Measurements from ENCODE around the gene KIF6.
"Not testable (repeated sequence)": the region's sequence is repeated elsewhere in the genome, so short reads cannot be mapped to it uniquely, and the experiment has no call there.

Gene KIF6

GRCh38 chr6:39681674-39682121 lies 43.5 kb downstream of the KIF6 start:
- ChIA-PET CTCF (no interaction called here), POLR2A (no interaction called here)
- DNase-seq = no peak
- H3K4me1 ChIP-seq (ENCODE audit: control extremely low read depth in 1 of 4, control insufficient read depth in 4 of 4, insufficient read depth in 4 of 4, low read length in 3 of 4) = no peaks in the 10 kb centered on the region
- peaks cover 0 to 2% (median 0%) of the 10 kb centered on the region in 5 experiments for H3K27me3 ChIP-seq (replicated peaks in 2 of 5; ENCODE audit: control insufficient read depth in 4 of 5, insufficient read depth in 5 of 5, low read length in 4 of 5)
- H3K4me3 ChIP-seq (ENCODE audit: control insufficient read depth in 1 of 7, extremely low read depth in 1 of 7, insufficient read depth in 4 of 7, low read depth in 2 of 7, low read length in 6 of 7) = no peak overlapping the region
- no peaks in the 10 kb centered on the region for H3K9me3 ChIP-seq (ENCODE audit: control extremely low read depth in 1 of 5, control insufficient read depth in 4 of 5, insufficient read depth in 2 of 5, low read depth in 1 of 5, low read length in 4 of 5)
- no peak overlapping the region for H3K27ac ChIP-seq (ENCODE audit: insufficient read depth in 1 of 2, low read depth in 1 of 2, low read length in 2 of 2, poor library complexity in 1 of 2, severe bottlenecking in 2 of 2)
- WGBS (ENCODE audit: insufficient coverage) = 43% methylated on average over 2 of the region's 4 CpGs
- no peaks in the 10 kb centered on the region for H3K36me3 ChIP-seq (ENCODE audit: control insufficient read depth in 4 of 4, insufficient read depth in 4 of 4, low read length in 3 of 4)

- POLR2A ChIA-PET = no interaction called here
- peaks cover 0 to 4% (median 0%) of the 10 kb centered on the region in 5 experiments for H3K9me3 ChIP-seq (ENCODE audit: control extremely low read depth in 1 of 5, control insufficient read depth in 4 of 5, insufficient read depth in 2 of 5, low read depth in 1 of 5, low read length in 4 of 5)
- H3K27ac ChIP-seq (ENCODE audit: insufficient read depth in 1 of 2, low read depth in 1 of 2, low read length in 2 of 2, poor library complexity in 1 of 2, severe bottlenecking in 2 of 2) = no peak overlapping the region
- H3K4me3 ChIP-seq (ENCODE audit: control insufficient read depth in 1 of 7, extremely low read depth in 1 of 7, insufficient read depth in 4 of 7, low read depth in 2 of 7, low read length in 6 of 7) = no peak overlapping the region
- CTCF ChIA-PET = no interaction called here
- DNase-seq = no peak
- WGBS (ENCODE audit: insufficient coverage) = no CpG with 5 or more reads among the region's 2 CpGs
- no peaks in the 10 kb centered on the region for H3K36me3 ChIP-seq (ENCODE audit: control insufficient read depth in 4 of 4, insufficient read depth in 4 of 4, low read length in 3 of 4)
- H3K4me1 ChIP-seq (ENCODE audit: control extremely low read depth in 1 of 4, control insufficient read depth in 4 of 4, insufficient read depth in 4 of 4, low read length in 3 of 4) = no peaks in the 10 kb centered on the region
- H3K27me3 ChIP-seq (replicated peaks in 2 of 5; ENCODE audit: control insufficient read depth in 4 of 5, insufficient read depth in 5 of 5, low read length in 4 of 5) = no peaks in the 10 kb centered on the region
Measured at GRCh38 chr6:39678914-39679313, 46.3 kb downstream of the KIF6 start.

DNA sequence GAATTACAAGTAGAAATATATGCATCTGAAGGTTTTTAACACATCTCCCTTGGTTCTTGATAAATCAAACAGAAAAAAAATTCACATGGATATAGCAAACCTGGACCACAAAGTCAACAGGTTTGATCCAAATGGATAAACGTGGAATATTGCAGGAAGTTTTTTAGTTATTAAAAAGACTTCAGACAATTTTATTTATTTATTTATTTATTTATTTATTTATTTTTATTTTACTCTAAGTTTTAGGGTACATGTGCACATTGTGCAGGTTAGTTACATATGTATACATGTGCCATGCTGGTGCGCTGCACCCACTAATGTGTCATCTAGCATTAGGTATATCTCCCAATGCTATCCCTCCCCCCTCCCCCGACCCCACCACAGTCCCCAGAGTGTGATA lies 47.9 kb downstream of the KIF6 start:
- CTCF ChIA-PET; H3K27ac ChIP-seq (ENCODE audit: insufficient read depth in 1 of 2, low read depth in 1 of 2, low read length in 2 of 2, poor library complexity in 1 of 2, severe bottlenecking in 2 of 2); H3K4me1 ChIP-seq (ENCODE audit: control extremely low read depth in 1 of 4, control insufficient read depth in 4 of 4, insufficient read depth in 4 of 4, low read length in 3 of 4); POLR2A ChIA-PET; H3K27me3 ChIP-seq (replicated peaks in 2 of 5; ENCODE audit: control insufficient read depth in 4 of 5, insufficient read depth in 5 of 5, low read length in 4 of 5); DNase-seq; H3K36me3 ChIP-seq (ENCODE audit: control insufficient read depth in 4 of 4, insufficient read depth in 4 of 4, low read length in 3 of 4); H3K4me3 ChIP-seq (ENCODE audit: control insufficient read depth in 1 of 7, extremely low read depth in 1 of 7, insufficient read depth in 4 of 7, low read depth in 2 of 7, low read length in 6 of 7): not testable (repeated sequence)
- whole genome bisulfite sequencing (ENCODE audit: insufficient coverage) = no CpG with 5 or more reads among the region's 3 CpGs
- H3K9me3 ChIP-seq (ENCODE audit: control extremely low read depth in 1 of 5, control insufficient read depth in 4 of 5, insufficient read depth in 2 of 5, low read depth in 1 of 5, low read length in 4 of 5) = peaks cover 2 to 10% (median 3%) of the 10 kb centered on the region in 5 experiments

DNA sequence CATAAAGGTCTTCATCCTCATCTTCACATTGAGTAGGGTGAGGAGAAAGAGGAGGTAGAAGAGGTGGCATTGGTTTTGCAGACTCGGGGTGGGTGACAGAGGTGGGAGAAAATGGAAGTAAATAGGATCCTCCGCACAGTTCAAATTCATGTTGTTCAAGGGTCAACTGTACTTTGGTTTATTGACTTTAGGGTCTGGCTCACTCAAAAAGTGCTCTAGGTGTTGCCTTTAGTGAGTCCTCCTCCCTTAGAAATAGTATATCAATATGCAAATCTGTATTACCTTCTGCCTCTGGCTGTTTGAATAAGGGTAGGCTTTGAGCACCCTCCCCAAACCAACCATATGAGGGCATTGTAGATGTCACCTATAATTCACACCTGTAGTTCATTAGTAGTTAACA lies 54.7 kb downstream of the KIF6 start:
- ChIA-PET CTCF (no interaction called here), POLR2A (no interaction called here)
- Histone ChIP-seq H3K4me3 (ENCODE audit: control insufficient read depth in 1 of 7, extremely low read depth in 1 of 7, insufficient read depth in 4 of 7, low read depth in 2 of 7, low read length in 6 of 7) (no peak overlapping the region), H3K9me3 (ENCODE audit: control extremely low read depth in 1 of 5, control insufficient read depth in 4 of 5, insufficient read depth in 2 of 5, low read depth in 1 of 5, low read length in 4 of 5) (peaks cover 2 to 10% (median 3%) of the 10 kb centered on the region in 5 experiments), H3K36me3 (ENCODE audit: control insufficient read depth in 4 of 4, insufficient read depth in 4 of 4, low read length in 3 of 4) (no peaks in the 10 kb centered on the region), H3K4me1 (ENCODE audit: control extremely low read depth in 1 of 4, control insufficient read depth in 4 of 4, insufficient read depth in 4 of 4, low read length in 3 of 4) (no peaks in the 10 kb centered on the region), H3K27ac (ENCODE audit: insufficient read depth in 1 of 2, low read depth in 1 of 2, low read length in 2 of 2, poor library complexity in 1 of 2, severe bottlenecking in 2 of 2) (no peak overlapping the region), H3K27me3 (replicated peaks in 2 of 5; ENCODE audit: control insufficient read depth in 4 of 5, insufficient read depth in 5 of 5, low read length in 4 of 5) (no peaks in the 10 kb centered on the region)
- WGBS (ENCODE audit: insufficient coverage) = no CpG with 5 or more reads among the region's 2 CpGs
- no peak for DNase-seq

- H3K27me3 ChIP-seq (replicated peaks in 2 of 5; ENCODE audit: control insufficient read depth in 4 of 5, insufficient read depth in 5 of 5, low read length in 4 of 5) = no peaks in the 10 kb centered on the region
- DNase-seq = no peak
- peaks cover 2 to 6% (median 3%) of the 10 kb centered on the region in 5 experiments for H3K9me3 ChIP-seq (ENCODE audit: control extremely low read depth in 1 of 5, control insufficient read depth in 4 of 5, insufficient read depth in 2 of 5, low read depth in 1 of 5, low read length in 4 of 5)
- H3K36me3 ChIP-seq (ENCODE audit: control insufficient read depth in 4 of 4, insufficient read depth in 4 of 4, low read length in 3 of 4) = no peaks in the 10 kb centered on the region
- ChIA-PET CTCF (no interaction called here), POLR2A (no interaction called here)
- no peak overlapping the region for H3K27ac ChIP-seq (ENCODE audit: insufficient read depth in 1 of 2, low read depth in 1 of 2, low read length in 2 of 2, poor library complexity in 1 of 2, severe bottlenecking in 2 of 2)
- H3K4me1 ChIP-seq (ENCODE audit: control extremely low read depth in 1 of 4, control insufficient read depth in 4 of 4, insufficient read depth in 4 of 4, low read length in 3 of 4) = no peaks in the 10 kb centered on the region
- no peak overlapping the region for H3K4me3 ChIP-seq (ENCODE audit: control insufficient read depth in 1 of 7, extremely low read depth in 1 of 7, insufficient read depth in 4 of 7, low read depth in 2 of 7, low read length in 6 of 7)
- WGBS (ENCODE audit: insufficient coverage) = 91% methylated on average over 4 of the region's 5 CpGs
Measured at GRCh38 chr6:39669973-39670342, 55.2 kb downstream of the KIF6 start.

DNA sequence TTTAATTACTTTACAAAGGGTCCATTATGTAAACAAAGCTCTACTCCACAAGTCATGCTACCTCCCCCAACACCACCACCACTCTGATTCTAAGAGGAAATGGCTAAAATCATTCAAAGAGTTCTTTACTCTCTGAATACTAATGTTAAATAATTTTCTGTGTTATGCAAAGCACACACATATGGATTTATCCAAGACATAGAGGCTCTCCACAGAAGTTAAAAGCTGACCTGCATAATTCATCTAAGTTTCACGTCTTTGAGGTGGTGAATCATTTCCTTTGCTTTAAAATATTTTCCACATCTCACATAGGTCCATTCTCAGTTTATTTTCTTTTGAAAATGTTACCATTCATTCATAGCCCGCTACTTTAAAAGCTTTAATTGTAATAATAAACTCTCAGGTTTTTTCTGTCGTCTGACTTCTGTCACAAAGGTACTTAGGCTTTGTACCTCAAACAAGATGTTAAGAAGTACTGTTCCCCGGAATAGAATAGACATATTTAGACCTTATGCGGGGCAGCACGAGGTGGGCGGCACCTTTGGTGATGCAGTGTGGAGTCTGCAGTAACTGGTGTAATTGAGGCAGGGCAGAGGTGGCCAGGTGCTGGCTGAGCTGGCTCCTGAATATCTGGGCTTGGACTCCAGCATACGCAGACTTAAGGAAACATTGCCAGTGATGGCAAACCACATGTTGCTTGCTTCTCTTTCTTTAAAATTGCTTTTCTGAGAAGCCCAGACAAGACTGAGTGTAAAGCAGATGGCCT lies 55.8 kb downstream of the KIF6 start:
- Histone ChIP-seq H3K4me1 (ENCODE audit: control extremely low read depth in 1 of 4, control insufficient read depth in 4 of 4, insufficient read depth in 4 of 4, low read length in 3 of 4) (no peaks in the 10 kb centered on the region), H3K27ac (ENCODE audit: insufficient read depth in 1 of 2, low read depth in 1 of 2, low read length in 2 of 2, poor library complexity in 1 of 2, severe bottlenecking in 2 of 2) (no peak overlapping the region), H3K4me3 (ENCODE audit: control insufficient read depth in 1 of 7, extremely low read depth in 1 of 7, insufficient read depth in 4 of 7, low read depth in 2 of 7, low read length in 6 of 7) (no peak overlapping the region), H3K36me3 (ENCODE audit: control insufficient read depth in 4 of 4, insufficient read depth in 4 of 4, low read length in 3 of 4) (no peaks in the 10 kb centered on the region), H3K9me3 (ENCODE audit: control extremely low read depth in 1 of 5, control insufficient read depth in 4 of 5, insufficient read depth in 2 of 5, low read depth in 1 of 5, low read length in 4 of 5) (peaks cover 2 to 6% (median 3%) of the 10 kb centered on the region in 5 experiments), H3K27me3 (replicated peaks in 2 of 5; ENCODE audit: control insufficient read depth in 4 of 5, insufficient read depth in 5 of 5, low read length in 4 of 5) (no peaks in the 10 kb centered on the region)
- no peak for DNase-seq
- ChIA-PET POLR2A (no interaction called here), CTCF (no interaction called here)
- 81% methylated on average over 5 of the region's 8 CpGs for WGBS (ENCODE audit: insufficient coverage)

- H3K27me3 ChIP-seq (replicated peaks in 2 of 5; ENCODE audit: control insufficient read depth in 4 of 5, insufficient read depth in 5 of 5, low read length in 4 of 5) = peaks cover 0 to 4% (median 0%) of the 10 kb centered on the region in 5 experiments
- POLR2A ChIA-PET = no interaction called here
- CTCF ChIA-PET = interaction anchor here (0.6 kb wide), 1 partner anchor 35 kb away, joined by 3 read pairs; no protein-coding TSS in a partner anchor
- H3K4me3 ChIP-seq (ENCODE audit: control insufficient read depth in 1 of 7, extremely low read depth in 1 of 7, insufficient read depth in 4 of 7, low read depth in 2 of 7, low read length in 6 of 7) = no peak overlapping the region
- 94% methylated on average over 4 of the region's 9 CpGs for WGBS (ENCODE audit: insufficient coverage)
- peaks cover 0 to 3% (median 0%) of the 10 kb centered on the region in 5 experiments for H3K9me3 ChIP-seq (ENCODE audit: control extremely low read depth in 1 of 5, control insufficient read depth in 4 of 5, insufficient read depth in 2 of 5, low read depth in 1 of 5, low read length in 4 of 5)
- no peak for DNase-seq
- H3K27ac ChIP-seq (ENCODE audit: insufficient read depth in 1 of 2, low read depth in 1 of 2, low read length in 2 of 2, poor library complexity in 1 of 2, severe bottlenecking in 2 of 2) = no peak overlapping the region
- no peaks in the 10 kb centered on the region for H3K4me1 ChIP-seq (ENCODE audit: control extremely low read depth in 1 of 4, control insufficient read depth in 4 of 4, insufficient read depth in 4 of 4, low read length in 3 of 4)
- no peaks in the 10 kb centered on the region for H3K36me3 ChIP-seq (ENCODE audit: control insufficient read depth in 4 of 4, insufficient read depth in 4 of 4, low read length in 3 of 4)
Measured at GRCh38 chr6:39666706-39667489, 58.3 kb downstream of the KIF6 start.
